Cortex of kidney (tissue), 1 donor: Measurements from ENCODE around the gene DDX31.

Experiments used
- DNase-seq: peaks from one replicate; lab custom pipeline; 2025; lab: John Stamatoyannopoulos, UW

The DDX31 gene

DNA sequence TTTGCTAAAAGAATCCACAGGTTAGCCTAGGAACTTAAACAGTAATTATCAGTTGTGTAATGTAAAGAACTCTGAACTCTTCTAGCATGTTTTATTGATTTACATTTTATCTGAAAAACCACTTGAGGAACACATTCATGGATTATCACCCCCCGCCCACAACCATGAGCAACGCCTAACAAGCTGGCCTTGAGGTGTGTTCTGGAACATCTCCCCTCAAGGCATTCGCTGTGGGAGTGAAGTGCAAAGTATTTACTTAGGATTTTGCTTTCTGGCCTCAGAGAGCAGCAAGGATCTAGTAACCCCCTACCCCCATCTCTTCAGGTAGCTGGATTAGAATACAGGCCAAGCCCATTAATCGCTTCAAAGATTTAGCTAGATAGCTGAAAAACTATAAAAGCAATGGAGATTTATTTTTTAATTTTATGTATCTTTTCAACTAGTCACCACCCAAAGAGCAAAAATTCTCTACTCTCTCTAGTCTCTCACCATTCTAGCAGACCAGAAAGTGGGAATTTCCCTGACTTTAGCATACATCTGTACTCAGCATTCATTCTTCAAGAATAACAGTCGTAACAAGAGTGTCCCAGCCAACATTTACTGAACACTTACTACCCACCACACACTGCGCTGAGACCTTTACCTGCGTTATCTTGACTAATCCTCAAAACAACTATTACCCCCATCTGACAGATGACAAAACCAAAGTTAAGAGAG is 37.2 kb downstream of the DDX31 start:
- DNase-seq, result no peak

- no peak for DNase-seq
These were observed 38.1 kb downstream of the DDX31 start for GRCh38 chr9:132631685-132632084.

GRCh38 chr9:132631280-132631679 is 38.5 kb downstream of the DDX31 start:
- DNase-seq, result no peak

GRCh38 chr9:132630811-132631210 is 39.0 kb downstream of the DDX31 start:
- DNase-seq, result no peak

GRCh38 chr9:132630116-132630515 is 39.7 kb downstream of the DDX31 start:
- no peak for DNase-seq

GRCh38 chr9:132628746-132629145 is 41.0 kb downstream of the DDX31 start:
- no peak for DNase-seq

GRCh38 chr9:132627594-132627993 is 42.2 kb downstream of the DDX31 start:
- DNase-seq, result no peak

DNA sequence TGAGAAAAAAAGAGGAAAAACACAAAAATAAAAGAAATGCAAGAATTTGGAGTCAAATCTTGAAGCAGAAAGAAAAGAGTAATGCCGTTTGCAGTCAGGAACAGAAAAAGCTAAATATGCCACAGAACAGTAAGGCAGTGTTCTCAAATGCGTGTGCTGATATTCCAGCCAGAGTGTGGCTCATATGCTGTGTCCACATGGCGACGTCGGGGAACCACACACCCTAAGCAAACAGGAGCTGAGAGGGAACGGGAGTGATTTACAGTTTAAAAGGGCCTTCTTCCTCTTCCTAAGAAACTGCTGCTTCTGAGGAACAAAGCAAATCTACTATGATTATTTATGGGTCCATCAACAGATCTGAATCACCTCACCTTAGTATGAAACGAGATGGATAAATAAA is 42.7 kb downstream of the DDX31 start:
- no peak for DNase-seq

GRCh38 chr9:132626285-132626684 is 43.5 kb downstream of the DDX31 start:
- DNase-seq, result no peak

GRCh38 chr9:132622159-132622558 is 47.6 kb downstream of the DDX31 start:
- no peak for DNase-seq

- DNase-seq, result no peak
These were observed 53.1 kb downstream of the DDX31 start for GRCh38 chr9:132616725-132617124.

GRCh38 chr9:132615774-132616173 is 54.0 kb downstream of the DDX31 start:
- no peak for DNase-seq

DNA sequence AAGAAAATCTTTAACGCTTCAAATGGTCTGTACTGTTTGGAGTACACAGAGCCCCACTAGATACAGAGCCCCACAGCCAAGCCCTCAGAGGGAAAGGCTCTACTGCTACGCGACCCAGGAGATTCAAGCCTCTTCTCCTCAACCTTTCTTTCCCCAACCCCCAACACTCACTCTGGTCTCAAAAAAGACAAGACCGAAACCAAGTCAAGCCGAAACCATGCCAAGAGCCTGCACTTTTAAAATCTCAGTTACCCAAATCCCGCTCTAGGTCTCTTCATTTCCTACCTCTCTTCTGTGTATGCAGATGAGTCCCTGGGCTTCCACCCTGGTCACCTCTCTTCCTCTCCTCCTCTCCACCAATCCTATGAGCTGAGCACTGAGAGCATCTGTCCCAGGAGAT is 55.5 kb downstream of the DDX31 start:
- DNase-seq, result no peak

- no peak for DNase-seq
These were observed 59.1 kb downstream of the DDX31 start for GRCh38 chr9:132610661-132611060.

- no peak for DNase-seq
These were observed 60.0 kb downstream of the DDX31 start for GRCh38 chr9:132609829-132610228.

- DNase-seq, result no peak
These were observed 60.6 kb downstream of the DDX31 start for GRCh38 chr9:132609184-132609583.

DNA sequence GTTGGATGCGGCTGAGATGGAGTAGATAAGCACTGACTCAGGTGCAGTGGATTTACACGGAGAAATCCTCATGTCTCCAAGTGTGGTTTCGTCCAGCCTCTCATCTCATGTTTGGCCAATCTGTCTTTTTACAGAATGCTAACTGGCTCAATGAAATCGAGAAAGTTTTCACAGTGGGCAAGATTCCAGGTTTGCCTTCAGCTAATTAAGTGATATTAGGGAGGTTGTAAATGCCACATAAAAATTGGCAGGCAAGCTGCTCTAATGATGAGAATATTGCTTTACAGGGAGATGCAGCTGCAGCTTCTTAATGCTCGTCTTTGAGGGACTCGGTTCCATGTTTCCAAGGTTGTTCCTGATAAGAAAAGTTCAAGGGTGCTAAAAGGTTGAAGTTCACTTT is 63.7 kb downstream of the DDX31 start:
- no peak for DNase-seq

GRCh38 chr9:132605387-132605786 is 64.4 kb downstream of the DDX31 start:
- DNase-seq, result no peak

GRCh38 chr9:132602207-132602606 is 67.6 kb downstream of the DDX31 start:
- no peak for DNase-seq

DNA sequence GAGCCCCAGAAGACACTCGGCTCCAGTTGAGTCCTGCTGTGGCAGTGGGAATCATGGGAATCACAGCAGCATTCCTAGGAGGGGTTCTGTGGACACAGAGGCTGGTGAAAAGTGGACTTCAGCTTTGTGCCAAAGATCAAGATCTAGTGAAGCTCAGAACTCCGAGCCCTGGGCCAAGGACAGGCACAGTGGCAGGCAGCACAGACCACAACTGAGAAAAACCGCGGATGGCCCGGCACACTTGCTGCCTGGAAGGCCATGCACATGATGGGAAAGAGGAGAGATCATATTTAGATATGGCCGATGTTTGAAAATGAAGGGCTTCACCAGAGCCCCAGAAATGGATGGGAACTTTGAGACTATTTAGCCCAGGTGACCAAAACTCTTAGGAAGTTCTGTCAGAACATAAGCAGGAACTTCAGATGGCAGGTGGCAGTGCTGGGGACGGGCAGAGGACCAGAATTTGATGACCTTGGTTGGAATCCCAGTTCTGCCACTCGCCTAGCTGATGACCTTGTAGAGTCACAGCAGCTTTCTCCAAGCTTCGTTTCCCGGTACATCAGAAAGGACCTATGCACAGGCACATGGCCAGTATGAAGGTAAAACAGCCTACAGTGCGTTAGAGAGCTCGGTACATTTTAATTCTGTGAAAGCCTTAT is 69.3 kb downstream of the DDX31 start:
- DNase-seq, result no peak

DNA sequence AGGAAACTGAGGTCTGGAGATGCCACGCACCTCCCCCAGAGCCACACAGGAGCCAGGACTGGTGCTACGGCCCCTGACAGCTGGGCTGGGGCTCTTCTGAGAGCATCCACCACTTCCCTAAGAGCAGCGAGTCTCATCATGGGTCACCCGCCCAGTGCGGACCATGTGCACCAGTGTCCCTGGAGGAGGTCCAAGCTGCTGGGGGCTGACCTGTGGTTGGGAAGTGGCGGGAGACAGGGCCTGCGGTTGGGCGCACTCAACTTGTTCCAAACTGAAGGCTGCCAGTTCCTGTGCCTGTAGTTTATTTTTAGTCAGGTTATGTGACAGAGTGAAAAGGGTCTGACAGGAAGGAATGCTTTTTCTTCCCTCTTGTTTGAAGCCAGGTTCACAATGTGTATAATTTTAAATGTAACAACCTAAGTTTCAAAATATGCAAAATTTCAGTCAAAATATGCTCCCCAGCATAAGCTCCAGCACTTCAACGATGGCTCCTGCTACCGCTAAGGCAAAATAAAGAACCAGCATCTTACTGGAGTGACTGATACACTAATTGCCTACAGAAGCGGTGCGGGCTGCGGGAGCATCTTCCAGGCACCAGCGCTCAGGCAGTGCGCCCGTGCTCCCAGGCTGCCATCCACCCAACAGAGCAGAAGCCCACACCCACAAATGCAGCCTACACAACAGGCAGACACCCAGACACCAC is 72.6 kb downstream of the DDX31 start:
- no peak for DNase-seq

DNA sequence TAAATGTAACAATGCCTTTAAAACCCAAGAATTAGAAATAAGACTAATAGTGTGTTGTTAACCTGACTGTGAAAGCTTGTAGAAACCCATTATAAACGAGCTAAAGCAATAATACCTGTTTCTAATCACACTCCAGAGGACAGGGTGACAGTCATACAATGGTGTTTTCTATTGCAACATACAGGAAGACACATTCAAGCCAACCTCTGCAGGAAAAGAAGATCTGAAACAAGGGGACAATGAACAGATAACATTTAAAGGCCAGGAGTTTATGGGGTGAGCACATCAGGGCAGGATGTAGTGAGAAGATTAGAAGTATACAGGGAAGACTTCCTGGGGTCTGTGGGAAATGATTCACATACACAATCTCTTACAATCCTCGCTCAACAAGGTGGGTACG is 73.6 kb downstream of the DDX31 start:
- DNase-seq, result no peak

GRCh38 chr9:132595319-132595718 is 74.5 kb downstream of the DDX31 start:
- no peak for DNase-seq
